Hepatocyte (in vitro differentiated cells): ENCODE results near the gene DDX5.

Experiments
- CTCF ChIP-seq: fragments of 200-600 bp; sonication (generic); IDR thresholded peaks from 2 replicates; pipeline ENCODE4 v1.5.1; 2016; ENCODE audit warnings: antibody characterized with exemption, mild to moderate bottlenecking; ENCODE audit not compliant: poor library complexity
- EZH2 ChIP-seq: fragments of 200-600 bp; sonication (generic); IDR thresholded peaks from 2 replicates; pipeline ENCODE4 v1.6.1; 2016; ENCODE audit warnings: antibody characterized with exemption, mild to moderate bottlenecking, borderline replicate concordance

- TF ChIP-seq EZH2 (no peak), CTCF (no peak)
These were observed 56.5 kb downstream of the DDX5 start for GRCh38 chr17:64449545-64449944.
